ENCODE results near the gene GARNL3. TPM values are rescaled to one million over a fixed set of nuclear protein-coding genes. Genes with fewer than 3 reads are reported as not detected.

GARNL3 gene
- total RNA-seq, 4 donors from 2014 or later, result 11.9 to 19.1 (median 16.5) TPM

DNA sequence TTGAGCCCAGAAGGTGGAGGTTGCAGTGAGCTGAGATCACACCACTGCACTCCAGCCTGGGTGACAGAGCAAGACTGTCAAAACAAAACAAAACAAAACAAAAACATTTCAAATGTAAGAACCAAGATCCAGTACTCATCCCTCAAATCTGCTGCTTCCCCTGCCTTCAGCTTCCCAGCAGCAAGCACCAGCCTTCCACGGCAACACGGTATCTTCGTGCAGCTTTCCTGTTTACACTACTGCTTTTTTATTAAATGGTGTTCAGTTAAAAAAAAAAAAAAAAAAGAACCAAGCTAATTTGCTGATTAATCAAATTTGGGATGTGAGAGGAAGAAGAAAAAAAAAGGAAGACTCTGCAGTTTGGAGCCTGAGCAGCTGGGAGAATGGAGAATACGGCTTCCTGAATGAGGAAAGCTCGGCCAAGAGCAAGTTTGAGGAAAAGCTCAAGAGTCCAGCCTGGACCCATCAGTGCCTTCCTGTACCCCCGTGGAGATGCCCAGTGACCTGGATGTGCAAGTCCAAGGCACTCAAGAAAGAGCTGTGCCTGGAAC lies 104.4 kb downstream of the GARNL3 start:
- H3K4me3 ChIP-seq (ENCODE audit: low read depth, poor library complexity, severe bottlenecking), result no peak overlapping the region
- 71 to 78% methylated on average over 6 of the region's 6 CpGs for WGBS, 2 donors
- TF ChIP-seq POLR2A (IDR thresholded peaks at IDR 0.05), result no peak
- TF ChIP-seq, protein P1, sequence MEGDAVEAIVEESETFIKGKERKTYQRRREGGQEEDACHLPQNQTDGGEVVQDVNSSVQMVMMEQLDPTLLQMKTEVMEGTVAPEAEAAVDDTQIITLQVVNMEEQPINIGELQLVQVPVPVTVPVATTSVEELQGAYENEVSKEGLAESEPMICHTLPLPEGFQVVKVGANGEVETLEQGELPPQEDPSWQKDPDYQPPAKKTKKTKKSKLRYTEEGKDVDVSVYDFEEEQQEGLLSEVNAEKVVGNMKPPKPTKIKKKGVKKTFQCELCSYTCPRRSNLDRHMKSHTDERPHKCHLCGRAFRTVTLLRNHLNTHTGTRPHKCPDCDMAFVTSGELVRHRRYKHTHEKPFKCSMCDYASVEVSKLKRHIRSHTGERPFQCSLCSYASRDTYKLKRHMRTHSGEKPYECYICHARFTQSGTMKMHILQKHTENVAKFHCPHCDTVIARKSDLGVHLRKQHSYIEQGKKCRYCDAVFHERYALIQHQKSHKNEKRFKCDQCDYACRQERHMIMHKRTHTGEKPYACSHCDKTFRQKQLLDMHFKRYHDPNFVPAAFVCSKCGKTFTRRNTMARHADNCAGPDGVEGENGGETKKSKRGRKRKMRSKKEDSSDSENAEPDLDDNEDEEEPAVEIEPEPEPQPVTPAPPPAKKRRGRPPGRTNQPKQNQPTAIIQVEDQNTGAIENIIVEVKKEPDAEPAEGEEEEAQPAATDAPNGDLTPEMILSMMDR (IDR thresholded peaks at IDR 0.05), result no peak
- intact Hi-C loops (cut with DNase I; ENCODE audit: low total_unique reads), result no loop called here
- no peak for DNase-seq (ENCODE audit: low spot score in 2 of 2)

DNA sequence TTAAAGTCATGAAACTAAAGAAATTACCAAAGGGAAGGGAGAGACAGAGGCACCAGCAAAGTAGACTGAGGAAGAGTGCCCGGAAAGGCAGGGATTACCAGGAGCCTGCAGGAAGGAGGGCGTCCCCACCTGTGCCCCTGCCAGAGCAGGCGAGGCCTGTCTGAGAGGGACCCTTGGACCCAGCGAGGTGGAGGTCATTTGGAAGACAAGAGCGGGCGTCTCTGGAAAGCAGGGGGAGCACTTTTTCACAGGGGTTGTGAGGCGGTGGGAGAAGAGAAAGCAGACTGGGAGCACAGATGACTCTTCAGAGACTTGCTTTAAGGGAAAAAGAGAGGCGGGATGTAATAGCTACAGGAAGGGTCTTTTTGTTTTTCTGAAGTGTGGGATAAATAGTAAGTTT lies 104.9 kb downstream of the GARNL3 start:
- TF ChIP-seq, protein P1 (IDR thresholded peaks at IDR 0.05), result no peak
- no peak for TF ChIP-seq POLR2A (IDR thresholded peaks at IDR 0.05)
- intact Hi-C loops (cut with DNase I; ENCODE audit: low total_unique reads), result no loop called here
- no peak for DNase-seq (ENCODE audit: low spot score in 2 of 2)

DNA sequence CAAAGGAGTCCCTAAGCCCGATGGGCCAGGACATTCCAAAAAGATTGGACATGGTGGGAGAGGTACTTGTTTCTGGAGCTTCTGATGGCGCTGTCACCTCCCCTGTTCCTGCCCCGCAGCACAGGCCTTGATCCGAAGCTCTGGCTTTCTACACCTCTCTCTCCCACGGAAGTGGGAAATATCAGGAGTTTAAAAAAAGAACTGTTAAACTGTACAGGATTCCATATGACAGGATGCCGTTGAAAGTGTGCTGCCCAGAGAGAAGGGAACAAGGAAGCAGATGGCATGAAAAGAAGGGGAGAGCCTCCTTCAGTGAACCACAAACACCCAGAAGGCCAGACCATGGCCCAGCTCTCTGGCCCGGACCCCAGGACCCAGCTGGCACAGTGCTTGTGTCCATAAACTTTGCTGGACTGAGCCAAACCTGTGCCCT lies 105.6 kb downstream of the GARNL3 start:
- intact Hi-C loops (cut with DNase I; ENCODE audit: low total_unique reads), result no loop called here
- 71% methylated on average over 7 of the region's 7 CpGs for WGBS, 2 donors
- H3K4me3 ChIP-seq (ENCODE audit: low read depth, poor library complexity, severe bottlenecking), result no peak overlapping the region

More for the DNA sequence above, 104.9 kb downstream of the GARNL3 start:
- WGBS, 2 donors, result 93 to 96% methylated on average over 8 of the region's 8 CpGs
- H3K4me3 ChIP-seq (ENCODE audit: low read depth, poor library complexity, severe bottlenecking), result no peak overlapping the region

DNA sequence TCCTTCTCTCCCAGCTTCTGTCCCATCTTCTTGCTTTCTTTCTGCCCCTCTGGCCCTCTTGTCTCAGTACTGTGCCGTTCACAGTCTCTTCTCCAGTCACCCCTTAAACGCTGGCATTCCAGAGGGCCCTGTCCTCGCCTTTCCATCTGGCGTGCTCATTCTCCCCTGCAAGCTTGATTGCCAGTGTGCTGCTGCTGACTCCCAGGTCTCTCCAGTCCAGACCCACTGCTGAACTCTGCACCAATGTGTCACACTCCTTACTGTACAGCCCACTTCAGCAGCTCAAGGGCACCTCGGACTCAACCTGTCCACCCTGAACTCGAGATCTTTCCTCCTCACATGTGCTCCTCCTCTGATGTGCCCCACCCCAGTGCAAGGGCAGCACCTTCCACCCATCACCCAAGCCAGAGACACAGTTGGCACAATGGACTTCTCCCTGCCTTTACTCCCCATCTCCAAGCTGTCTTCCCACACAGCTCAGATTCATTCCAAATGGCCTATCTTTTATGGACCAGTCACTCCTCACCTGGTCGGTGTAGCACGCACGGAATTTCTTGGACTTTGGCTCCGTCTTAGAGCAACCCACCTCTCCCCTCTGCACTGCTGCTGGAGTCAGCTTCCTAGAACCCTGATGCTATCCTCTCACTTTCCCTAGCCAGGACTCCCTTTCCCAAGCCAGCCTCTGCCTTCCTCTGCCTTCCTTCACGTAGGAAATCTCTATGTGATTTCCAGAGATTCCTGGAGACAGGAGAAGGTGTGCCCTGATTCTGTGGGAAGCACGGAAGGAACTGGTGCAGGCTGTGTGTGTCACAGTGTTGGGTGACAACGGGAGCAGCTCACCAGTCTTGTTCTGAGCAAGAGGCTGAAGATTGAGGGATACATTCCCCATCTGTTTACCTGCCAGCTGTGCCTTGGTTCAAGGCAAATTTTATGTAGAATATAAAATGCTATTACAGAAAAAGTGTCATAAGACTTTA lies 106.4 kb downstream of the GARNL3 start:
- intact Hi-C loops (cut with DNase I; ENCODE audit: low total_unique reads), result no loop called here
- no peak overlapping the region for H3K4me3 ChIP-seq (ENCODE audit: low read depth, poor library complexity, severe bottlenecking)
- 88 to 89% methylated on average over 13 of the region's 13 CpGs for WGBS, 2 donors
- TF ChIP-seq, protein P1 (IDR thresholded peaks at IDR 0.05), result no peak
- no peak for TF ChIP-seq POLR2A (IDR thresholded peaks at IDR 0.05)
- DNase-seq (ENCODE audit: low spot score in 2 of 2), result peak in 1 of 2 donors; percentile 59

More for the DNA sequence above, 105.6 kb downstream of the GARNL3 start:
- DNase-seq (ENCODE audit: low spot score in 2 of 2), result peak in 1 of 2 donors; percentile 72
- TF ChIP-seq, protein P1 (IDR thresholded peaks at IDR 0.05), result no peak
- no peak for TF ChIP-seq POLR2A (IDR thresholded peaks at IDR 0.05)

DNA sequence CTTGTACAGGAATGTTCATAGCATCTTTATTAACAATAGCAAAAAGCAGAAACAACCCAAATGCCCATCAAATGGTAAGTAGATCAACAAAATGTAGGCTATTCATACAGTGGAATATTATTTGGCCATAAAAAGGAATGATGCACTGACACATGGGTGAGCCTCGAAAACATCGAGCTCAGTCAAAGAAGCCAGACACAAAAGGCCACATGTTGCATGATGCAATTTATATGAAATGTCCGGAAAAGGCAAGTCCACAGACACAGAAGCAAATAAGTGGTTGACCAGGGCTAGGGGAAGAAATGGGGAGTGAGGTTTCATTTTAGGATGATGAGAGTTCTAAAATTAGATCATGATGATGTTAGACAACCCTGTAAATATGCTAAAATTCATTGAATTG lies 115.9 kb downstream of the GARNL3 start:
- WGBS, 2 donors, result 88 to 91% methylated on average over 3 of the region's 3 CpGs
- intact Hi-C loops (cut with DNase I; ENCODE audit: low total_unique reads), result no loop called here
- H3K4me3 ChIP-seq (ENCODE audit: low read depth, poor library complexity, severe bottlenecking), result no peak overlapping the region
- DNase-seq (ENCODE audit: low spot score in 2 of 2), result no peak
- no peak for TF ChIP-seq POLR2A (IDR thresholded peaks at IDR 0.05)
- TF ChIP-seq, protein P1 (IDR thresholded peaks at IDR 0.05), result no peak
